ENCODE results near the gene UGT1A5.

- no peak for TF ChIP-seq POLR2A (IDR thresholded peaks at IDR 0.05; ENCODE audit: low read depth, low read length)
- TF ChIP-seq TAF1 (IDR thresholded peaks at IDR 0.05; ENCODE audit: borderline replicate concordance, low read depth, low read length) = no peak
- no peak for TF ChIP-seq POLR2AphosphoS5 (IDR thresholded peaks at IDR 0.05; ENCODE audit: low read depth, low read length)
Observed at GRCh38 chr2:233718552-233718951, 5.8 kb downstream of the UGT1A5 start, which contains the start of gene UGT1A4.
